NCI-H2196 treated with DMSO at 0.1 percent for 48 hours (cell line): ENCODE measurements around the gene AKAP6.

Experiments
- DNase-seq: peaks from one replicate; lab custom pipeline; 2025; ENCODE audit not compliant: unreplicated experiment; lab: John Stamatoyannopoulos, UW

The AKAP6 gene

GRCh38 chr14:32698831-32699230 is 369.7 kb downstream of the AKAP6 start:
- no peak for DNase-seq

DNA sequence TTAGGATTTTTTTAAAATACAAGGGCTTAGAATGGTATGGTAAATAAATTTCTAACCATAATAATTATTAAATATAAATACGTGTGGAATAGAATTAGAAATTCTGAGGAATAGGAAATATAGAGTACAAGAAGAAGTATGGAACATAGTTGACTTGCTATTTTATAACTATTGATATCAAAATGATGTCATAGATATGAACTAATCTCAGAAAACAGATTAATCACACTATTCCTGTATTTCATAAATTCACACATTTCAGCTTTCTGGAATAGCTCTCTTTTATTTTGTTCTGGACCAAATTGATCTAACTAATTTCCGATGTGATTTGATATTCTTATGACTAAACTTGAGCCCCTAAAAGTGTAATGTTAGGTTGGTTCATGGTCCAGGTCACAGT is 372.4 kb downstream of the AKAP6 start:
- DNase-seq: no peak

GRCh38 chr14:32702088-32702487 is 373.0 kb downstream of the AKAP6 start:
- no peak for DNase-seq

GRCh38 chr14:32702562-32702961 is 373.5 kb downstream of the AKAP6 start:
- no peak for DNase-seq

GRCh38 chr14:32703183-32703621 is 374.1 kb downstream of the AKAP6 start:
- no peak for DNase-seq

- DNase-seq: no peak
Observed at GRCh38 chr14:32706721-32707519, 377.8 kb downstream of the AKAP6 start.

DNA sequence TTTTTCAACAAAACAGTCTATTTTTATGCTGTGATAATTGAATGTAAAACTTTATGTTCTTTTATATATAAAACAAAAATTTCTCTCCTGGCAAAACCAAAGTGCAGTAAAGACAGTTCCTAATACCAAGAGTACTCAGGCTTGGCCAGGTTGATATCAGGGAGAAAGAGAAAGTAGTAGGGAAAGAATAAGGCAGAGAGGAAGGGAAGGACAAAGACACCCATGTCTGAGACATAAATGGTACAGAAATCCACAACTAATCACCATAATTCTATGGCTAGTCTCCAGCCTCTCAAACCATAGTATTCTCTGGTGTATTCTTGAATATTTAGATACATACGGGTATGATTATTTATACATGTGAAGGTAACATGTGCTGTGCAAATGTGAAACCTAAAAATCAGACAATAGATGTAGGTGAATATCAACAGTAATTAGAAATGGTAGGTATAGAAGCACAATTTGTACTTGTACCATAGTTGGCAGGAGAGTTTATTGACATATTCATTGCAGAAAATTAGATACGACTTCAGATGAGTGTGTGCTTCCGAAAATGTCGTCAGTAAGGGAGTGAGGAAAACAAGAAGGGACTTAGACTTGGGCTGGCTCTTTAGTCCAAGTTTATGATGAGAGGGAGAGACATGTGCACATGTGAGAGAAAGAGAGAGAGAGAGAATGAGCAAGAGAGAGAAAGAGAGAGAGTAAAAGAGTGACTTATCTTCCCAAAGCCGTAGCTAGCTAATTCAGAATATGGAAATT is 378.8 kb downstream of the AKAP6 start:
- DNase-seq: no peak

DNA sequence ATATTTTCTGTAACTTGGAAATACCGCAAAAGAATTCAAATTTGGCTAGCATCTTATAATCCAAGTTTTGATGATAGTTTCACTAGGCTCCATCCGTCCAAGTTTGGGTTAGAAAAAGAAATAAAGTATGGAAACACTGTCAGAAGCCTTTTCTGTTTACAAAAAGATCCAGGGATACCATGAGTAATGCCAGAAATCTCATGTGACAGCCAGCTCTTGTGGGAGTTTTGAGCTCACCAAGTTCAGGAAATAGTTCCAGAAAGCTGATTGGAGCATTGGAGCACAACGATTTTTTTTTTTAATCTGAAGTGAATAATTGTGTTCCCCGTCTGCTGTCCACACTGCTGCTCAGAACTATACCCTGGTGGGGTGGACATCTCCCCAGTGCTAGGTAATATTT is 379.9 kb downstream of the AKAP6 start:
- no peak for DNase-seq

DNA sequence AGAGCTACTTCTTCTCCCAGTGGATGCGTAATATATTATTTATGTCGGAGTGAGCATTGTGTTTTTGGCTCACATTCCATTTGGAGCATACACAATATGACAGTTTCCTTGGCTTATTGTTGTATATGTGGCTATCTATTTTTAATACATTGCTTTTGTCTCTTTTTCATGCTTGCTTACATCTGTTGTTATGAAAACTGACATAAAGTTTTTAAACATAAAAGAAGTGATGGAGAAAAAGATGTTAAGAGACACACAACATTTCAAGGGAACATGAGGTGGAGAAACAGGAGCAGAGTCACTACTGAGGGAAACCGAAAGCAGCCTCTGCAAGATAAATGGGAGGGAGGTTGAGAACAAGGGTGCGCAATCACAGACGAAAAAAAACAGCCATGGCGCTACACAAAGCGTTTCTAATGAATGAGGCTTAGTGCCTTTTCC is 381.2 kb downstream of the AKAP6 start:
- DNase-seq: no peak

DNA sequence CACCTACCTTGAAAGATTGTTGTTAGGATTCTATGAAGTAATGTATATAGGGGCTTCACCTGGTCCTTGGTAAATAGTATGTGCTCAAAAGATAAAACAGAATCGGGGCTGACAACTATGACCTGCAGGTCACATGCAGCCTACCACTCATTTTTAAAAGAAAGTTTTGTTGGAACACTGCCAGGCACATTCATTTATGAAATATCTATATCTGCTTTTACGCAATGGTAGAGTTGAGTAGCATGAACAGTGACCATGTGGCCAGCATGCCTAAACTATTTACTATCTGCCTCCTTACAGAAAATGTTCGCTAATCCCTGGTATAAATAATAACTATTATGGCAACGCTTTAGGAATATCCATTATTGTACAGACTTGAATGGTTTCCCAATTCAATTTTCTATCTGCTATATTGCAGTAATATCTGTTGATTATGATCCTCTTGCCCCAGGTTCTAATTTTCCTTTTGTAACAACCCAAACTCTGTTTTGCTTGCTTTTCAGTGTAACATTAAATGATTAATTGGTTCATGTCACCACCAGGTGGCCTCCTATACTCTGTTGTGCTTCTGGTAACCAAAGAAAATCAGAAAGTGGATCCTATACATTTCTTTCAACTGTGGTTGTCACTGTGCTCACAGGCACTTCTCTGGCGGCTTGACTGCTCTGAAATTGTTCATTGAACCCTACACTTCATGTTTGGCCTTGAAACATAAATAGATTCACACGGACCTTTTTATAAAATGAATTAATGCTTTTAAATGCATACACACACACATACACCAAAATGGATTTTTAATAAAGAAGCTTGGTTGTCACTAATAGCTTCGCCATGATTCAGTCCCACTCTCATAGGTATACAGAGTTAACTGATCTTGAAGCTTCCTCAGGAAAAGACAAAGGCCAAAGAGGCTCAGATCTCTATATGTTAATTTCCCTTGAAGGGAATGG is 381.9 kb downstream of the AKAP6 start:
- DNase-seq: peak; percentile 35

GRCh38 chr14:32713856-32714255 is 384.8 kb downstream of the AKAP6 start:
- no peak for DNase-seq

GRCh38 chr14:32719601-32720000 is 390.5 kb downstream of the AKAP6 start:
- DNase-seq: no peak

DNA sequence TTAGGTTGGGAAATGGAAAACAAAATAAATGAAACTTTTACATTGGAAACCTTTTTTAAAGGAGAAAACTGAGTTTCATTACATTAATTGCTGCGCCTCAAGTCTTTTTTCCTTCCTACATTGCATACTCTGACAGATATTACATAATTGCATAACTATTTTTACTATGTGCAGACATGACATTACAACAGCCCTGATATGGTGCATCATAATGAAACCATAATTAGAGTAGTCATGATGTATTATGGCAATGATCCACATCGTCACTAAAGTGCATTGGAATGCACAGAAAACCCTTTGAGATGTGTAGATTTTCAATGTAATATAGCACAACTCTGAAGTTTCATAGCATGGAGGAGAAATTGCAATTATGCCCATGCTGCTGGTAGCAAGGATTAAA is 391.8 kb downstream of the AKAP6 start:
- DNase-seq: no peak

DNA sequence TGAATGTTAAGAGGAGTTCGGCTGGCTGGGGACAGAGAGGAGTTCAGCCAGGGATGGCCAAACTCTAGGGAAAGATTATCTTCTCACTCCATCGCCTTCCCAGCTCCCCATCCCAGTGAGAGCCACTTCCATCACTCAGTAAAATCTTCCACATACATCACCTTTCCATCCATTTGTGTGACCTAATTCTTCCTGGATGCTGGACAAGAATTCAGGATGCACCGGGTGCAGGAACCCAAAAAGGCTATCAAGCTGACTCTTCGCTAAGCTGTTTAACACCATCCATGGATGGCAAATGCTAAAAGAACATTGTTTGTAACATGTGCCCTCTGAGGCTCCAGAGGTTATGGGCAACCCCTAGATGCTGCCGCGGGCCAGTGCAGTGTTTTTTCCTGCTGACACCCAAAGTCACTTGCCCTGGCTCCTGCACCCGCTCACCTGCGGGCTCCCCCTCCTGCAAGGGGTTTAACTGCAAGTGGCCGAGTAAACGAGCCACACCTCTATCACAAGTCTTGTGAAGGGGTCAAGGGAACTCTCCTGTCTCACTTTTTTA is 393.6 kb downstream of the AKAP6 start:
- DNase-seq: no peak

DNA sequence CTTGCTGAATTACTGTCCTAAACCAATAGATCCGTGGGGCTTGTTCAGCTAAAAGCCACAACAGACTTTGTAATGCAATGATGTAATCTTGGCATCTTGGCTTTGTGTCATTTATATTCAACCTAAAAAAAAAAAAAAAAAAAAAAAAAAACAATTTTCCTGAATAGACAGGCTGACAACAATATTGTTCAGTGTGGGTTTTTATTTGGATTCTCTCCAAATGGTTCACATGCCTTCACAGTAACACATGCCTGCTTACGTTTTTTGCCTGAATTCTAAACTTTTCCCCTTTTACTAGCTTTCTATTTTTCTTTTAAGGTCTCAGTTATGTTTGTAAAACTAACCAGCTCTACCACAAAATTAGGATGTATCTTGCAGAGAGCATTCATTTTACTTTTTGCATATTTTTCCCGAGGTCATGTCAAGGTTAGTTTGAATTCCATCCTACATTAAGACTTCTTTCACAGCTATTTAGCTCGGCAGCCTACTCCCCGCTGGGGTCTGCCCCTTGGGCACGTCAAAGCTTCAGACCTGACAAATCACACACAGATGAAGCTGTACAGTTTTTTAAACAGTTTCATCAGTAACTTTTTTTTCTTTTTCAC is 395.9 kb downstream of the AKAP6 start:
- DNase-seq: no peak

- no peak for DNase-seq
Observed at GRCh38 chr14:32726516-32726915, 397.4 kb downstream of the AKAP6 start.

DNA sequence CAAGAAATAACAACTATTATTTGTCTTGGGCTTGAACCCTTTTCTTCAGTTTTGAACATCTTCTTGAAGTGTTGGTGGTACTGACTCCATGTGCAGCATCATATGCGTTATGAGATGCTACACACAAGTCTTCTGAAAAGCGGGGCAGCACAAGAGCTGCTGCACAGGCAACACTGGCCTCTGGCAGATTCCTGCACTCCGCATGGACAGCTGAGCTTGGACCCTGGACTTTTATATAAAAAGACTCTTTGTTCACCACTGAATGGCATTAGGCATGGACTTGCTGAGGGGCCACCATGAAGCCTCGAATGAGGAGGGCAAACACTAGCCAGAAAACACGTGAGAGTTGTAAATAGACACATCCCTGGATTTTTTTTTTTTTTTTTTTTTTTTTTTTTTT is 398.7 kb downstream of the AKAP6 start:
- no peak for DNase-seq

DNA sequence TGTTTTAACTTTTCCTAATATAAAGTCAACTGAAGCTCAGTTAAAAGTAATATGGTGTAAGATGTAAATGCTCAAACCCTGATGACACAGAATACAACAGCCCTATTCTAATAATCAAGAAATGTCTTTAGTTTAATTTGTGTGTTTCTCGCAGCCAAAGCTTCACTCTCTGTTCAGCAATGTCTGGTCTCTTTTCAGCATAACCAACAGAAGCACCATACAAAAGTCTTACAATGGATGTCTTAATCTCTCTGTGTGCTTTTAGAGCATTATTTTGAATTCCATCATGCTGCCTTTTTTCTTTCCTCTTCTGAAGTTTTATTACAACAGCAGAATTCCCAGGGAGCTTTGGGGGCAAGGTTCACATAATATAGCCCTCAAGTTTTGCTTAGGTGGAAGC is 399.4 kb downstream of the AKAP6 start:
- no peak for DNase-seq

DNA sequence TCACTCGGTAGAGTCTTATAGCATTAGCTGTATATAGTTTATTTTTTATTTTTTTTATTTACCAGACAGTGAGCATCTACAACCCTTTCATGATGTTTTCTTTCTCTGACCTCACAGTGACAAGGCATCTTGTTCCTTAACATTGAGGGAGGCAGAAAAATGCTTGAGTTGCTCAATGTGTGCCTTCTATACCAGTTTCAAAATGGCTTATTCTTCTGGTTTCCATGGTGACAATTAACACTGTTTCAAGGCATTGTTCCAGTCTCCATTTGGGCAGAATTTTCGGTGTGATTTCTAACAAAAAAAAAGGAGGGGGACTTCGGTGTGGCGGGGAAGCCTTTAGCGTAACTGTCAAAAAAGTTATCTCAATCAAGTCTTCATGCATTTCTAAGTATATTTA is 399.9 kb downstream of the AKAP6 start:
- no peak for DNase-seq

- no peak for DNase-seq
Observed at GRCh38 chr14:32731249-32731648, 402.2 kb downstream of the AKAP6 start.

DNA sequence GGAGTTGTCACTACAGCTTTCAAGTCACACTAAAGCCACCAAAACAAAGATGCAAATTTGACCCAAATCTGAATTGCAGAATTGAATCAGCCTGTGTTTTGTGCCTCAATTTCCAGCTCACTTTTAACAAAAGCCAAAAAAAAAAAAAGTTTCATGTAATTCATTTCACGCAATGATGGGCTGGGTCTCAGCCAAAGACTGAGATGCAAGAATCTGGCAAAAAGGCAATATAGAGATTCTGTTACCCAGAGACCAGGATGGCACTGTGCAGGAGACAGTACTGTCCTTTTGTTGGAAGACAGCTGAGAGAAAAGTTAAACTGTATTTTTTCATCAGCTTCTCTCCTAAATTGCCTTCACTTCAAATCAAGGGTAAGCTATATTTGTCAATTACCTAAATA is 403.9 kb downstream of the AKAP6 start:
- no peak for DNase-seq
